ENCODE data around the gene TUG1.

DNA sequence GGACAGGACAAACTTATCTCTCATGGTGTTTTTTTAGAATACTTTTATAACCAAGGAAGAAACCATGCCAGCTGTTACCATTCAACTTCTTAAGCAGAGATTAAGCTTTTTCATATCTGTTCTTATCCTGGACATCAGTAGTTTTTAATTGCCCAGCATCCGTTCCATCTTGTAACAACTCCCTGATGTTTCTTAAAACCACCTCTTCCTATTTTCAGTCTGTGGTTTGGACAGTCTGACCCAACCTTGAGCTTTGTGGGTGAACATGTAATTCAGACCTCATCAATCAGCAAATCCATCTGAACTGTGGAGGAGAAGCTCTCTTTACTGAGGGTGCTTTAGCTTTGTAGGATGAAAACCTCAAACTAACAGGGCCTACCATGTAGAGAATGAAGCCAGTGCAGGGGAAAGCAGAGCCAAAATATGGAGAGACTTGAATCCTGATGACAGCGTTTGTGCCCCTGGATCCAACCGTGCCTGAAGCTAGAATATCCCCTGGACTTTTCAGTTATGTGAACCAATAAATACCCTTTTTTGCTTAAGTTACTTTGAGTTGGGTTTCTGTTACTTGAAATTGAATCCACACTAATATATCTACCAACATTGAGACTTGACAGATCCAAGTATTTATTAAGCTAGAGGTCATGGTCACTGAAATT, 9.4 kb downstream of the TUG1 start:
- TF ChIP-seq CTCF (IDR thresholded peaks at IDR 0.05): no peak
- TF ChIP-seq POLR2A (IDR thresholded peaks at IDR 0.05): no peak
- TF ChIP-seq POLR2AphosphoS5 (IDR thresholded peaks at IDR 0.05): no peak
- no peak for TF ChIP-seq EP300 (IDR thresholded peaks at IDR 0.05)
